HEK293 (cell line): ENCODE data around the gene CEP43.

Source experiments
- HOXD13 ChIP-seq: sonication (generic); formaldehyde crosslinking; IDR thresholded peaks from 2 replicates; pipeline ENCODE4 v1.8.0; 2022; ENCODE audit warnings: missing genetic modification reagents, borderline replicate concordance
- SALL2 ChIP-seq: fragments of 450-650 bp; formaldehyde crosslinking; IDR thresholded peaks from 2 replicates; pipeline ENCODE4 v1.5.0; 2017; ENCODE audit warnings: missing biosample characterization, mild to moderate bottlenecking, missing genetic modification characterization, borderline replicate concordance
- TCF7L2 ChIP-seq: IDR thresholded peaks from 2 replicates; pipeline ENCODE4 v1.6.1; 2011; ENCODE audit warnings: low read depth, mild to moderate bottlenecking, inconsistent platforms, low read length, moderate library complexity, borderline replicate concordance
- ZBTB7A ChIP-seq: fragments of 450-650 bp; formaldehyde crosslinking; IDR thresholded peaks from 2 replicates; pipeline ENCODE4 v1.5.1; 2016; ENCODE audit warnings: low read depth, missing biosample characterization, missing genetic modification characterization
- ZNF473 ChIP-seq: fragments of 450-650 bp; formaldehyde crosslinking; IDR thresholded peaks from 2 replicates; pipeline ENCODE4 v1.5.1; 2017; ENCODE audit warnings: missing biosample characterization, missing genetic modification characterization
- ZNF549 ChIP-seq: fragments of 450-650 bp; IDR thresholded peaks from 2 replicates; pipeline ENCODE4 v1.5.1; 2018; ENCODE audit warnings: missing biosample characterization, missing genetic modification characterization, mild to moderate bottlenecking, inconsistent platforms, moderate library complexity
- ZNF660 ChIP-seq: fragments of 450-650 bp; IDR thresholded peaks from 2 replicates; pipeline ENCODE4 v1.5.1; 2018; ENCODE audit warnings: missing biosample characterization, mild to moderate bottlenecking, missing genetic modification characterization
- ZSCAN23 ChIP-seq: fragments of 450-650 bp; formaldehyde crosslinking; IDR thresholded peaks from 2 replicates; pipeline ENCODE4 v1.5.1; 2016; ENCODE audit warnings: missing biosample characterization, missing genetic modification characterization
- TF ChIP-seq, protein P1 (sequence below): fragments of 450-650 bp; formaldehyde crosslinking; IDR thresholded peaks from 2 replicates; pipeline ENCODE4 v1.5.1; 2016; ENCODE audit warnings: missing biosample characterization, missing genetic modification characterization, borderline replicate concordance
- TF ChIP-seq, protein P2 (sequence below): fragments of 450-650 bp; formaldehyde crosslinking; IDR thresholded peaks from 2 replicates; pipeline ENCODE4 v1.5.1; 2016; ENCODE audit warnings: missing biosample characterization, missing genetic modification characterization
- TF ChIP-seq, protein P3 (sequence below): fragments of 450-650 bp; formaldehyde crosslinking; IDR thresholded peaks from 2 replicates; pipeline ENCODE4 v1.5.1; 2016; ENCODE audit warnings: missing biosample characterization, missing genetic modification characterization
- TF ChIP-seq, protein P4 (sequence below): fragments of 450-650 bp; formaldehyde crosslinking; IDR thresholded peaks from 2 replicates; pipeline ENCODE4 v1.5.1; 2016; ENCODE audit warnings: missing biosample characterization, missing genetic modification characterization
- TF ChIP-seq, protein P5 (sequence below): fragments of 450-650 bp; formaldehyde crosslinking; IDR thresholded peaks from 2 replicates; pipeline ENCODE4 v1.5.1; 2016; ENCODE audit warnings: missing biosample characterization, missing genetic modification characterization

DNA sequence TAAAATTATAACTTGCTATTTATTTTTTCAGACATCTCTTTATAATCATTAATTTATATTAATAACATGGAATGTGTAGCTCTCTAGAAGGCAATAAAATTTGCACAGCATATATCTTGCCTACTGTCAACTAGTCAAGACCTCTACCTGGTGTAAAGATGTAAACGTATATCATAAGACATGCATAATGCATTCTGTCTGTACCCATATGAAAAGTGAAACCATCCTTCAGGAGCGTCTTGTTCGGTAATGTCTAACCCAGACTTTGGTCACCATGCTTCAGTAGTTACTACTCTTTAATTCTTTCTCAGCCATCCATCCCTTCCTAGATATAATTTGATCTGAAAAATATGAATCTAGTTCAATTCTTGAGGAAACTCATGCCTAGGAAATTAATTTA, 21.0 kb downstream of the CEP43 start:
- TF ChIP-seq TCF7L2 (no peak), ZNF660 (tag by site-specific recombination) (no peak), SALL2 (tag by site-specific recombination) (no peak), ZNF473 (no peak), ZNF549 (tag by site-specific recombination) (no peak), ZSCAN23 (no peak), HOXD13 (CRISPR knock-in tag) (no peak), ZBTB7A (tag by site-specific recombination) (no peak)
- TF ChIP-seq, protein P1, sequence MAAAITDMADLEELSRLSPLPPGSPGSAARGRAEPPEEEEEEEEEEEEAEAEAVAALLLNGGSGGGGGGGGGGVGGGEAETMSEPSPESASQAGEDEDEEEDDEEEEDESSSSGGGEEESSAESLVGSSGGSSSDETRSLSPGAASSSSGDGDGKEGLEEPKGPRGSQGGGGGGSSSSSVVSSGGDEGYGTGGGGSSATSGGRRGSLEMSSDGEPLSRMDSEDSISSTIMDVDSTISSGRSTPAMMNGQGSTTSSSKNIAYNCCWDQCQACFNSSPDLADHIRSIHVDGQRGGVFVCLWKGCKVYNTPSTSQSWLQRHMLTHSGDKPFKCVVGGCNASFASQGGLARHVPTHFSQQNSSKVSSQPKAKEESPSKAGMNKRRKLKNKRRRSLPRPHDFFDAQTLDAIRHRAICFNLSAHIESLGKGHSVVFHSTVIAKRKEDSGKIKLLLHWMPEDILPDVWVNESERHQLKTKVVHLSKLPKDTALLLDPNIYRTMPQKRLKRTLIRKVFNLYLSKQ (tag by site-specific recombination), result no peak
- TF ChIP-seq, protein P2, sequence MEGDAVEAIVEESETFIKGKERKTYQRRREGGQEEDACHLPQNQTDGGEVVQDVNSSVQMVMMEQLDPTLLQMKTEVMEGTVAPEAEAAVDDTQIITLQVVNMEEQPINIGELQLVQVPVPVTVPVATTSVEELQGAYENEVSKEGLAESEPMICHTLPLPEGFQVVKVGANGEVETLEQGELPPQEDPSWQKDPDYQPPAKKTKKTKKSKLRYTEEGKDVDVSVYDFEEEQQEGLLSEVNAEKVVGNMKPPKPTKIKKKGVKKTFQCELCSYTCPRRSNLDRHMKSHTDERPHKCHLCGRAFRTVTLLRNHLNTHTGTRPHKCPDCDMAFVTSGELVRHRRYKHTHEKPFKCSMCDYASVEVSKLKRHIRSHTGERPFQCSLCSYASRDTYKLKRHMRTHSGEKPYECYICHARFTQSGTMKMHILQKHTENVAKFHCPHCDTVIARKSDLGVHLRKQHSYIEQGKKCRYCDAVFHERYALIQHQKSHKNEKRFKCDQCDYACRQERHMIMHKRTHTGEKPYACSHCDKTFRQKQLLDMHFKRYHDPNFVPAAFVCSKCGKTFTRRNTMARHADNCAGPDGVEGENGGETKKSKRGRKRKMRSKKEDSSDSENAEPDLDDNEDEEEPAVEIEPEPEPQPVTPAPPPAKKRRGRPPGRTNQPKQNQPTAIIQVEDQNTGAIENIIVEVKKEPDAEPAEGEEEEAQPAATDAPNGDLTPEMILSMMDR, result no peak
- TF ChIP-seq, protein P3, sequence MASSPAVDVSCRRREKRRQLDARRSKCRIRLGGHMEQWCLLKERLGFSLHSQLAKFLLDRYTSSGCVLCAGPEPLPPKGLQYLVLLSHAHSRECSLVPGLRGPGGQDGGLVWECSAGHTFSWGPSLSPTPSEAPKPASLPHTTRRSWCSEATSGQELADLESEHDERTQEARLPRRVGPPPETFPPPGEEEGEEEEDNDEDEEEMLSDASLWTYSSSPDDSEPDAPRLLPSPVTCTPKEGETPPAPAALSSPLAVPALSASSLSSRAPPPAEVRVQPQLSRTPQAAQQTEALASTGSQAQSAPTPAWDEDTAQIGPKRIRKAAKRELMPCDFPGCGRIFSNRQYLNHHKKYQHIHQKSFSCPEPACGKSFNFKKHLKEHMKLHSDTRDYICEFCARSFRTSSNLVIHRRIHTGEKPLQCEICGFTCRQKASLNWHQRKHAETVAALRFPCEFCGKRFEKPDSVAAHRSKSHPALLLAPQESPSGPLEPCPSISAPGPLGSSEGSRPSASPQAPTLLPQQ (tag by site-specific recombination), result no peak
- TF ChIP-seq, protein P4, sequence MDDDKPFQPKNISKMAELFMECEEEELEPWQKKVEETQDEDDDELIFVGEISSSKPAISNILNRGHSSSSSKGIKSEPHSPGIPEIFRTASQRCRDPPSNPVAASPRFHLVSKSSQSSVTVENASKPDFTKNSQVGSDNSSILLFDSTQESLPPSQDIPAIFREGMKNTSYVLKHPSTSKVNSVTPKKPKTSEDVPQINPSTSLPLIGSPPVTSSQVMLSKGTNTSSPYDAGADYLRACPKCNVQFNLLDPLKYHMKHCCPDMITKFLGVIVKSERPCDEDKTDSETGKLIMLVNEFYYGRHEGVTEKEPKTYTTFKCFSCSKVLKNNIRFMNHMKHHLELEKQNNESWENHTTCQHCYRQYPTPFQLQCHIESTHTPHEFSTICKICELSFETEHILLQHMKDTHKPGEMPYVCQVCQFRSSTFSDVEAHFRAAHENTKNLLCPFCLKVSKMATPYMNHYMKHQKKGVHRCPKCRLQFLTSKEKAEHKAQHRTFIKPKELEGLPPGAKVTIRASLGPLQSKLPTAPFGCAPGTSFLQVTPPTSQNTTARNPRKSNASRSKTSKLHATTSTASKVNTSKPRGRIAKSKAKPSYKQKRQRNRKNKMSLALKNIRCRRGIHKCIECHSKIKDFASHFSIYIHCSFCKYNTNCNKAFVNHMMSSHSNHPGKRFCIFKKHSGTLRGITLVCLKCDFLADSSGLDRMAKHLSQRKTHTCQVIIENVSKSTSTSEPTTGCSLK, result no peak
- TF ChIP-seq, protein P5, sequence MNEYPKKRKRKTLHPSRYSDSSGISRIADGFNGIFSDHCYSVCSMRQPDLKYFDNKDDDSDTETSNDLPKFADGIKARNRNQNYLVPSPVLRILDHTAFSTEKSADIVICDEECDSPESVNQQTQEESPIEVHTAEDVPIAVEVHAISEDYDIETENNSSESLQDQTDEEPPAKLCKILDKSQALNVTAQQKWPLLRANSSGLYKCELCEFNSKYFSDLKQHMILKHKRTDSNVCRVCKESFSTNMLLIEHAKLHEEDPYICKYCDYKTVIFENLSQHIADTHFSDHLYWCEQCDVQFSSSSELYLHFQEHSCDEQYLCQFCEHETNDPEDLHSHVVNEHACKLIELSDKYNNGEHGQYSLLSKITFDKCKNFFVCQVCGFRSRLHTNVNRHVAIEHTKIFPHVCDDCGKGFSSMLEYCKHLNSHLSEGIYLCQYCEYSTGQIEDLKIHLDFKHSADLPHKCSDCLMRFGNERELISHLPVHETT (tag by site-specific recombination), result no peak
